Stimulated activated CD4-positive, alpha-beta T cell treated with anti-CD3 and anti-CD28 coated beads, Interleukin-4, amount 100 ng/mL, for 48 hours (primary cell): ENCODE results near the gene LRRC56.
"Not testable (repeated sequence)": the region's sequence is repeated elsewhere in the genome, so short reads cannot be mapped to it uniquely, and the experiment has no call there.

Source experiments
- DNase-seq, 2 donors: peaks; one replicate each; pipeline ENCODE4 v3.0.0-alpha.2; 2020; ENCODE audit warnings: low read depth in 2 of 2

The LRRC56 gene

DNA sequence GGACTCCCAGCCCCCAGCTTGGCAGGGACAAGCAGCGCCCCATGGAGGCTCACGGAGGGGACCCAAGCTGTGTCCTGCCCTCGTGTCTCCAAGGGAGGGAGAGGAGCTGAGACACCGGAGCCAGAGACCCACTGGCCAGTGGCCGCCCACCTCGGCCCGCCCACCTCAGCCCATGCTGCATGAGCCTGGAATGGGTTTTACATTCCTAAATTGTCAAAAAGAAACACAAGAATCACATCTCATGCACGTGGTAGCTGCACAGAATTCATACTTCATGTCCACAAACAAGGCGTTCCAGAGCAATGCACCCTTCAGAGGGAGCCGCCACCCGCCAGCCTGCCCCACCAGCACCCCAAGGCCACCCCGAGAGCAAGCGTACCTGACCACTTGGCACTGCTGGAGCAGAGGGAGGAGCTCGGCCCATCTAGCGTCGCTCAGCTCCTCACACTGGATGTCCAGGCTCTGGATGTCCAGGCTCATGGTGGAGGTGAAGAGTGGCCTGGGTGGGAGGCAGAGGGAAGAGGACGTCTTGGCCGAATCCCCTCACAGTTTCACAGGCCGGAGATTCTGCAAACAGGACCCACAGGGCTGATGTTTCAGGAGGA lies 35.5 kb upstream of the LRRC56 start:
- DNase-seq, result no peak

DNA sequence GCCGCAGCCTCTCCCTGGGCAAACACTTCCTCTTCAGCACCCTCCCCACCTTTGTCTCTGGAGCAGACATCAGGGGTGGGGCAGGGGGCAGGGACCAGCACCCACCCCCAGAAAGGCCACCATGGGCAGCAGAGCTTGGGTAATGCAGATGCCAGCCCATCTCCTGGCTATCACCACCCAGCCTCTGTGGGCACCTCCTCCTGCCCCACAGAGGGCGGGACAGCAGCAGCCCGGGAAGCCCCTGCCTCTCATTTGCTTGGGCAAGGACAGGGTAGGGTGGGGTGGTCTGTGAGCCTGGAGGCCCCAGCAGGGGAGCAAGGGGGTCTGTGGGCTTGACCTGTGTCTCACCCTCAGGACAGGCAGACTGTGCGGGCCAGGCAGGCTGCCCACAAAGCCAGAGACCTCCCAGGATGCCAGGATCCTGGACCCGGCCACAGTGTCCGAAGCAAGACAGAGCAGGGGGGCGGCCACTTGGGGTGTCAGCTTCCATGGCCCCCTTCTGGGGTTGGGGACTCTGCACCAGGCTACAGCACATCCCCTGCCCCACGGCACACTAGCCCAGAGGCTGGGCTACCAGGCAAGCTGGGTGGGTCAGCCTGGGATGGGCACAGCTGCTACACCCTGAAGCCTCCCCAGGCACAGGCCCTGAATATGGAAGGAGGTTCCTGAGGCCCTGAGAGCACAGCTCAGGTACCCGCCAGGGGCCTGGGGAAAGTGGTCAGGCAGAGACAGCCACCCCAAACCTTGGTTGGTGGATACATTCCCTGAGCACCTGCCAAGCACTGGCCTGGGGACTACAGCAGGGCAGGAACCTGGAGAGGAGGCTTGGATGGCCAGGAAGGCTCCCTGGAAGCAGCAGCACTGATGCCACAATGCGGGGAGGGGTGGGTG lies 34.8 kb upstream of the LRRC56 start:
- DNase-seq, result no peak

DNA sequence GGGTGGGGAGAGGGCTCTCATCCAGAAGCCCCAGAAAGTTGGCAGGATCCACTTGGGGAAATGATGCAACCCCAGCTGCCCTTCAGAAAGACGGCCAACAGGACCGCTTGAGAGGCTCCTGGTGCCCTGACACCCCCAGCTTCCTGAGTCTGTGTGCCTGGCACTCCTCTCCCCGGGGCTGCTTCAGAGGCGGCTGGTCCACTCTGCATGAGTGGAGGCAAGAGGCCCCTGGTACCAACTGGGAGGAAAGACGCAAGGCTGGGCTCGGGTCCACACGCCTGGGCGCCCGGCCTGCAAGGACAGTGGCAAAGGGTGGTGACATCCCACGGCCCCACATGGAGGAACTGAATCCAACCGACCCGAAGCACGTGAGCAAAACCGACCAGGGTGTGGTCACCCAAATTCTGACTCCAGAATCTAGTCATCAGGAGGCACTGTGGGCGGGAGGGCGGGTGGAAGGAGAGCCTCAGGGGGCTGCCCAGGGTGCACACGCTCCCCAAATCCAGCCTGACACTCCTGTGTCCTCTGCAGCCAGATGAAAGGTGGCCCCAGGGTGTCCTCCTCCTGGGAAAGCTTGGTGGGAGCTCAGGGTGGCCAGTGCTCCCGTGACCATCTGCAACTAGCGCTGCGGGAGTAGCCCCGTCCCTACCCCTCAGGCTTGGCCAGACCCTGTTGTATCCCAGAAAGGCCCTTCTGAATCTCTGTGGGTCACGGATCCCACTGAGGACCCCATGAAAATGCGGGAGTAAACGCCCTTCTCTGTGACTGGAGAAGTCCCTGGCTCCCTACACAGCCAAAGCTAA lies 33.9 kb upstream of the LRRC56 start:
- DNase-seq, result peak in 1 of 2 donors; percentile 36

DNA sequence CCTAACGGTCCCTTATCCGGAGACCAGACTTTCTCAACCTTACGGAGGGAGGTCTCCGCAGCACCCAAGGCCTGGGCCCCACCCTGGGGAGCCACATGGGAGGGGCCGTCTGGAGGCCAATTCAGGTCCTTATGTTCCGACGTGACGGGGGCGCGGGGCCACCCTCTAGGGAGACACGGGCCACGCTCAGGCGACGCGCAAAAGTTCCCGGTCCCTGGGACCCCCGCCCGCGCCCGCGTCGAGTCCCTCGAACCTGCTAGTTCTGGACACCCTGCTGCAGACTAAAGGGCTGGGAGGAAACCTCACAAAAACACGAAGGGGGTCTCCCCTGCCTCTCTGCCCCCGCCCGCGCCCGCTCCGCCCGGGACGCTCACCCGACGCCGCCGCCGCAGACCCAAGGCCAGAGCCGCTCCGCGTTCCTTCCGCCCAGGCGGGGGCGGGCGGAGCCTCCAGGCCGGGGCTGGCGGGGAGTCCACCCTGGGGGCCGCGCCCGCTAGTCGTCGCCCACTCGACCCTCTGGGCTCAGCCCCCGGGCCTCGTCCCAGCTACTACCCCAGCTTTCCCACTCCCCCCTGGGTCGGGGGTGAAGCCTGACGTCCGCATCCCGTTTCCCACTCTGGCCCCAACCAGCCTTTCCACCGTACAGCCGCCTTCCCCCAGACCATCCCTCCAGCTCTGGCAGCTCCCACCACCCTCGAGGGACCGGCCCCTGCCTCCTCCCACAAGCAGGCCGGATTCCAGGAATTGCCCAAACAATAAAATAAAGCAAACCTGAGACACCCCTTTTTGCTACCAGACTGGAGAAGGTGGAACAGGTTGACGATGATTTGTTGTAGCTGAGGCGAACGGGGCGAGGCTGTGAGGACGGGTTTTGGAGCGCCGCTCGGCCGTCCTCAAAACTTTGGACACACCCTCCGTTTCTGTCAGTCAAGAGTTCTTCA lies 33.0 kb upstream of the LRRC56 start:
- DNase-seq, result no peak

DNA sequence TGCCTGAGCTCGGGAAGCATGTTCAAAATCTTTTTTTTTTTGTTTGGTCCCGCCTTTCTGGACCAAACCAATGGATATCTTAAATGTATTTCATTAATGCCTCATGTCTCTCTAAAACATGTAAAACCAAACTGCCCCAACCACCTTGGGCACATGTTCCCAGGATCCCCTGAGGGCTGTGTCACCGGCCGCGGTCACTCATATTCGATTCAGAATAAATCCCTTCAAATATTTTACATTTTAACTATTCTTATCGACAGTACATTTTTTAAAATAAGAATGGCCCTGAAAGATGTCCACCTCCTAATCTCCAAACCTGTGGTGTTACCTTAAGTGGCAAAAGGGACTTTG lies 32.4 kb upstream of the LRRC56 start:
- DNase-seq, result no peak

DNA sequence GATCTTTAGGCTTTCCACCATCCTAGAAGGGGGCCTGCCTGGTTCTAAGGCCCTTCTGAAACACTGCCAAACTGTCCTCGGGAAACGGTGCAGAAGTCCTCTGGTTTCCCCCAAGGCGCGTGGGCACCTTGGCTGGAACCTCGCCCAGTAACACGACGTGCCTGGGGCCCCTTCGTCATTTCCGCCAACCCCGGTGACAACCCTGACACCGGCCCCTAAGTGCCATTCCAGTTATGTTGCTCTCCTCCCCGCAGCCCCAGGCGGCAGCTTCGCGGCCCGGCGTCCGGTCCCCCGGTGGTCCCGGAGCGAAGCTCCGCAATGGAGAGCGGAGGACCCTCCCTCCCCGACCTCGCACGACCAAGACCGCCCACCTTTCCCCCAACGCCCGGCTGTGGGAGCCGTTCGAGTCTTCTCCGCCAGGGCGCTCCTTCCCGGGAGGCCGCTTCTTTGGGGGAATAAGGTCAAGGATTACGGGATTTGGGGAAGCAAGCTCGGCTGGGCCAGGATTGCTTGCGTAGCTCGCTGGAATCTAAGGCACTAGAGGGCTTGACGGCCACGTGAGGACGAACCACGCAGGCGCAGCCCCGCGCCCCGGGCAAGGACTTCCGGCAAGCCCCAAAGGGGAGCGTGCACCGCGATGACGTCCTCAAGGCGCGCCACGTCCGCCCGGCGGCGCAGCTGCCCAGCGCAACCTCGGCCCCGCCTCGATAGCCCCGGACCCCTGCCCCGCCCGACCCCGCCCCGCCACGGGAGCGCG lies 30.9 kb upstream of the LRRC56 start:
- peak; percentile 96 to 98 for DNase-seq

DNA sequence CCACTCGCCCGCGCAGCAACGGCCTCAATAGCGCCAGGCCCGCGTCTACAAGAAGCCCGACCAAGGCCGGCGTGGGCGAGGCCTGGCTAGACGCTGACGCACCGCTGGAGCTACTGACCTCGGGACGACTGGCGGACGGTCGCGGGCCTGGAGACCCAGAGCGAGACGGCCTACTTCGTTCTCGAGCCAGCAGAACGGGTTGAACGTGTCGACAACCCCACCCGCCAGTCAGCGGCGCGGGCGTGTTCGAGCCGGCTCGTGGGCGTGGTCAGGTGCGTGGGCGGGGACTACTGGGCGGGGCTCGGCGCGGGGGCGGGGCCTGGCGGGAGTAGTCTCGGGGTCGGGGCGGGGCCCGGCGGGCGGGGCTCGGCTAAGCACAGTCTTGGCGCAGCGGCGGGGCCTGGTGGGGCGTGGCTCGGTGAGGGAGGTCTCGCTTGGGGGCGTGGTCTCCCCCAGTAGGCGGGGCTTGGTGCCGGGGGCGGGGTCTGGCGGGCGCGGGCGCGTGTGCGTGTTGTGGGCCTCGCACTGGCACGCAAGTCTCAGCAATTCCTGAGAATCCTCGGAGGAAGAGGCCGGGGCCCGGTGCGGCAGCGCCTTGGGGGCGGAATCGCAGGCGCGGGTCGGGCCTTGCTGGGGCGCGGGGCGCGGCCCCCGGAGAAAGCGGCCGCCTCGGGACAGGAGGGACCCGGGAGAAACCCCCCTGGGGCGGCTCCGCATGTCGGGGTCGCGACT lies 30.2 kb upstream of the LRRC56 start, which contains the start of gene RNH1:
RNH1 (minus strand) TSS at position 248 of the 732 bp plus-strand sequence. CDS start 5,080 bp downstream, outside the sequence.
- peak; percentile 99 to 100 for DNase-seq

DNA sequence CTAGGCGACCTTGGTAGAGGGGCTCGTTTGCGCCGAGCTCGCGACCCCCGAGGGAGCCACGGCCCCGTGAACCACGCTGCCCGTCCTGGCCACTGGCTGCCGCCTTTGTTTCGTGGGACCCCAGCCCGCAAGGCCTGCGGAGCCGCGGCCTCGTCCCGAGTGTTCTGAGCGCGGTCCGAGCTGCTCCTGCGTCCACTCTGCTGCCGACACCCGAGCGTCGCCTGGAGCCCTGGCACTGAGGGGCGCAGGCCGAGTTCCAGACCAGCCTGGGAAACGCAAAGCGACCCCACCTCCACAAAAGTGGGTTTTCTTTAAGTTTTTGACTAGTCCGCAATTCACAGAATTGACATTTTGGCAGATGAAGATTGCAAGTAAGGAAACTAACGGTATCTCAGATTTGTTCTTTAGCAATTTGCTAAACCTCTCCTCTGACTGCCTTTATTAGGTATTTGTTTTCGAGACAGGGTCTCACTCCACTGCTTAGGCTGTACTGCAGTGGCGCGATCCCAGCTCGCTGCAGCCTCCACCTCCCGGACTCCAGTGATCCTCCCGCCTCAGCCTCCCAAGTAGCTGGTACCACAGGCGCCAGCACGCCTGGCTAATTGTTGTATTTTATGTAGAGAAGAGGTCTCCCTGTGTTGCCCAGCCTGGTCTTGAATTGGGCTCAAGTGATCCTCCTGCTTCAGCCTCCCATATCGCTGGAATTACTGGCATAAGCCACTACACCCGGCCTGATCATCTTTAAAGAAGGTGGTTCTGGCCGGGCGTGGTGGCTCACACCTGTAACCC lies 29.4 kb upstream of the LRRC56 start:
- DNase-seq, result no peak

DNA sequence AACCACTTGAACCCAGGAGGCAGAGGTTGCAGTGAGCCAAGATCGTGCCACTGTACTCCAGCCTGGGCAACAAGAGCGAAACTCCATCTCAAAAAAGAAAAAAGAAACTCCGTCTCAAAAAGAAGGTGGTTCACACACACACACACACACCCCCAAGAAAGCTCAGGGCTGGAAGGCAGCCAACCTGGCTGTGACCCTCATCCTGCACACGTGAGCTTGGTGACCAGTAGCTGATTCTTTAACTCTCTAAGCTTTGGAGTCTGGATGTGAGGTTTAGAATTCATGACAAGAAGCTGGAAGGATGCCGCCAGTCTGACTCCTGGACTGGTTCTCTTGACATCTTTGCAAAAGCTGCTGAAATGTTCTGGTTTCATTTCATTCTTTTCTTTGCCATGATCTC lies 28.4 kb upstream of the LRRC56 start:
- no peak for DNase-seq

DNA sequence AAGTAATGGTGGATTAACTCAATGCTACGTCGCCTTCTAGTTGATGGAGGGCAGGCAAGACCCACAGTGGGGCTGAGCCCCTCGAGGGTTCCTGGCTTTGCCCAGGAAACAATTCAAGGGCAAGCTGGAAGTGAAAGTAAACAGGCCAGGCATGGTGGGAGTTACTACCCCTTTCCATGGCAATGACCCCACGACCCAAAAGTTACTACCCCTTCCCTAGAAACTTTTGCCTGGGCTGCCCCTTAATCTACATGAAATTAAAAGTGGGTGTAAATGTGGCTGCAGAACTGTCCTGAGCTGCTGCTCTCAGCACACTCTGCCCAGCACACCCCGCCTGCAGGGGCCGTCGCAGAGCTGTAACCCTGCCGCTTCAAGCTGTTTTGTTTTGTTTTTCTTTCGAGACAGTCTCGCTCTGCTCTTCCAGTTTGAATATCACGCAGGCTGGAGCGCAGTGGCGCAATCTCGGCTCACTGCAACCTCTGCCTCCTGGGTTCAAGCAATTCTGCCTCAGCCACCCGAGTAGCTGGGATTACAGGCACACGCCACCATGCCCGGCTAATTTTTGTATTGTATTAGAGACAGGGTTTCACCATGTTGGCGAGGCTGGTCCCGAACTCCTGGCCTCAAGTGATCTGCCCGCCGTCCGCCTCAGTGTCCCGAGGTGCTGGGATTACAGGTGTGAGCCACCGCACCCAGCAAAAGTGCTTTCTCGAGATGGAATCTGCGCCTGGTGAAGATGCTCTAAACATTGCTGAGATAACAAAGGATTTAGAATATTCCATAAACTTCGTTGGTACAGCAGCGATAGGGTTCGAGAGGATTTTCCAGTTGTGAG lies 24.3 kb upstream of the LRRC56 start:
- no peak for DNase-seq

DNA sequence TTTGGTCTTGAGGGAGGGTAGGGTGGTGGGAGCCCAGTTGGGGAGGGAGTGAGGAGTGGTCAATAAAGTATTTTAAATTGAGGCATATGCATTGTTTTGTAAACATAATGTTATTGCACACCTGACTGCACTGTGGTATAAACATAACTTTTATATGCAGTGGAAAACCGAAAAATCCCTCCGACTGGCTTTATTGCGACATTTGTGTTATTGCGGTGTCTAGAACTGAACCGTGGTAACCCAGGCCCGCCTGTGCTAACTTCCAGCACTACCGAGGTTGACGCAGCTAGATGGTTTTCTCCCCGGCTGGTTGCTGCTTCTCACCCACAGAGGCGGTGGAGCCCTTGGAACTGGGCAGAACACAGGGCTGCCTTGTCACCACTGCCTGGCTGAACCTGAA lies 22.7 kb upstream of the LRRC56 start:
- no peak for DNase-seq

DNA sequence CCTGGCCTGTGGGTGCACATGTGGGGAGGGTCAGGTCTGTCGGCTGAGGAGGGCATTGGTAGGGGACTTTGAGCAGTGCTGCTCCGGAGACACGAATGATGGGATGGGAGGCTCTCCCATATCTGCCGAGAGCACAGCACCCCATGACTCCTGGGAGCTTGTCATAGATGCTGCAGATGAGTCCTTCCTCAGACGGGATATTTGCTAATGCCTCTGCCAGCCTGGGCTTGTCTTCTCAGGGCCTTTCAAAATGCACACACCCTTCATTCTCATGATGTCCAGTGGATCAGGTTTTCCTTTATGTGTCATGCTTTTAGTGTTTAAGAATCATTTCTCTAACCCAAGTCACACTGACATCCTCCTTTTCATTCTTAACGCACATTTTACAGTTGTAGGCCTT lies 22.2 kb upstream of the LRRC56 start:
- no peak for DNase-seq

DNA sequence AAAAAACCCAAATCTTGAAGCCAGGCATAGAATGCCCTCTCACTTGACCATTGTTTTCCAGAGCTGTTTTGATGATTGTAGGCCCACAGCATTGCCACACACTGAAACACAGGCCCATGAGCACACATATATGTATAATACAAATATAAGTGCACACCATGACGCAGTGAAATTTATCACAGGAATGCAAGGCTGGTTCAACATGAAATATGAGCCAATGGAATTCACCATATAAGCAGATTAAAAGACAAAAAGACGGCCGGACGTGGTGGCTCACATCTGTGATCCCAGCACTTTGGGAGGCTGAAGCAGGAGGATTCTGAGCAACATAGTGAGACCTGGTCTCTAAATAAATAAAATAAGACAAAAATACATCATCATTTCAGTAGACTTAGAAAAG lies 20.9 kb upstream of the LRRC56 start:
- DNase-seq, result no peak

DNA sequence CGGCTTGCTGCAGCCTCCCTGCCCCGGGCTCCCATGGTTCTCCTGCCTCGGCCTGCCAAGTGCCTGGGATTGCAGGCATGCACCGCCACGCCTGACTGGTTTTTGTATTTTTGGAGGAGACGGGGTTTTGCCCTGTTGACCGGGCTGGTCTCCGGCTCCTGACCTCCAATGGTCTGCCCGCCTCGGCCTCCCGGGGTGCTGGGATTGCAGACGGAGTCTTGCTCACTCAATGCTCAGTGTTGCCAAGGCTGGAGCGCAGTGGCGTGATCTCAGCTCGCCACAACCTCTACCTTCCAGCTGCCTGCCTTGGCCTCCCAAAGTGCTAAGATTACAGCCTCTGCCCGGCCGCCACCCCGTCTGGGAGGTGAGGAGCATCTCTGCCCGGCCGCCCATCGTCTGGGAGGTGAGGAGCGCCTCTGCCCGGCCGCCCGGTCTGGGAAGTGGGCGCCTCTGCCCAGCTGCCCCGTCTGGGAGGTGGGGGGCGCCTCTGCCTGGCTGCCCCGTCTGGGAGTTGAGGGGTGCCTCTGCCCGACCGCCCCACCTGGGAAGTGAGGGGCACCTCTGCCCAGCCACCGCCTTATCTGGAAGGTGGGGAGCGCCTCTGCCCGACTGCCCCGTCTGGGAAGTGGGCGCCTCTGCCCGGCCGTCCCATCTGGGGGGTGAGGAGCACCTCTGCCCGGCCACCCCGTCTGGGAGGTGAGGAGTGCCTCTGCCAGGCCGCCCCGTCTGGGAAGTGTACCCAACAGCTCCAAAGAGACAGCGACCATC lies 20.2 kb upstream of the LRRC56 start:
- not testable (repeated sequence) for DNase-seq

DNA sequence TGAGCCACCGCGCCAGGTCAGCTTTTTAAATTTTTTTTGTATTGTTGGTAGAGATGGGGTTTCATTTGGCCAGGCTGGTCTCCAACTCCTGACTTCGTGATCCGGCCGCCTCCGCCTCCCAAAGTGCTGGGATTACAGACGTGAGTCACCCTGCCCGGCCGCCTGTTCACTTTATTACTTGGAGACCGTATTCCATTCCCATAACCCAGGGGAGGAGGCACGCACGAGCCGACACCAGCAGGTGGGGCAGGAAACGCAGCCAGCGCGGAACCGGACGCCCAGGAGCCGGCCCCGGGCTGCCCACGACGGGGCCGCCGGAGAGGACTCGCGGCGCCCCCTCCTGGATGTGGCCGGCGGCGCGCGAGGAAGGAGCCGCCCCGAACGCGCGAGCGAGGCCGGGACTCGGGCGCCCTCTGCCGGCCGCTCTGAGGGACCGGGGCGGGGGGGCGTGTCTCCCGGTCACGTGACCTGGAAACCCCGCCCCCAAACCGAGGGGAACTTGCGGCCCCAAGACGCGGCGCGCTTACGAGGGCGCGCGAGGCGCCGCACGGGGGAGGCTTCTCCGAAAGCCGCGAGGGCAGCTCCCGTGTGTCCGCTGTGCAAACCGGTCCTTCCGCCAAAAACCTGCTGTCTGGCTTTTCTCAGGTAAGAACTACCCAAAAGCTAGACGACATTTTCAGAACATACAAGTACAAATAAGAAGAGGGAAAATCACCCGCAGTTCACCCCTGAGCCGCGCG lies 18.7 kb upstream of the LRRC56 start:
- DNase-seq, result peak; percentile 76 to 90

DNA sequence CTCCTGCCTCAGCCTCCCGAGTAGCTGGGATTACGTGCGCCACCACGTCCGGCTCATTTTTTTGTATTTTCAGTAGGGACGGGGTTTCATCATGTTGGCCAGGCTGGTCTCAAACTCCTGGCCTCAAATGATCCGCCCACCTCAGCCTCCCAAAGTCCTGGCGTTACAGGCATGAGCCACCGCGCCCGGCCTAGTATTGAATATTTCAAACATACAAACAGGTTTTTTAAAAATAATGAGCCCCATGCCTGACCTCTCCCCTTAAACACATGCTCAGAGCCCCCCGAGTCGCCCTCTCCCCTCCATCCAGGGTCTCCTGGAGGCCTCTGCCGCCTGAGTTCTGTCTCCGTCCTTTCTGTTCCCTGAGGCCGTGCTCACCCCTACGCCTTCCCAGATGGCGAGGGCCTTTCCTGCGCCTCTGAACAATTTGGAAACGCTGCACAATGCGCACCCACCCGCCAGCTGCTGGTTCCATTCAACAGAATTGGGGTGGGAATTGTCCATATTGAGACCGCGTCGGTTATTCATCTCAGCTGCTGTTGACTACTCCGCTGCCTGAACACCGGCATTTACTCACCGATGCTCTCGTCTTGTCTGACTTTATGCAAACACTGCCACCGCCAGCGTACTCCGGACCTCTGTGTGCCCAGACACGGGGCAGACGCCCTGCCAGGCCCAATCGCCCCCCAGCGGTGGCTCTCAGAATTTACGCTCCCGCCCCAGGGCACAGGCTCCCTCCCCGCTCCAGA lies 16.7 kb upstream of the LRRC56 start:
- DNase-seq, result no peak
